HEK293 (cell line): ENCODE results near the gene GAREM1.

Experiments used
- CTCF ChIA-PET: fragments of 350-600 bp; formaldehyde crosslinking; extraction: SDS; loops from one replicate; lab custom pipeline; 2021; ENCODE audit warnings: antibody characterized with exemption; lab: Yijun Ruan, JAX
- POLR2A ChIA-PET: fragments of 300-600 bp; formaldehyde crosslinking; extraction: SDS; loops from one replicate; lab custom pipeline; 2020; ENCODE audit warnings: antibody characterized with exemption, inconsistent platforms; lab: Yijun Ruan, JAX
- H3K27ac ChIP-seq: fragments of 200-500 bp; sonication (Bioruptor generic); 2 replicates; pipeline ENCODE4 v1.5.1; 2014; ENCODE audit warnings: low read depth, low read length, control low read depth, inconsistent platforms; ENCODE audit errors: extremely low read depth
- H3K36me3 ChIP-seq, 2 experiments: fragments of 200-500 bp in 1 of 2; sonication (Bioruptor generic) in 1 of 2; 1 replicate in 1 of 2; 2 replicates in 1 of 2; pipeline ENCODE4 v1.5.1; 2014 to 2017; ENCODE audit warnings: inconsistent platforms in 2 of 2, low read length in 2 of 2; ENCODE audit not compliant: control insufficient read depth in 2 of 2, insufficient read depth in 1 of 2
- H3K4me1 ChIP-seq: fragments of 200-500 bp; sonication (Bioruptor generic); 2 replicates; pipeline ENCODE4 v1.5.1; 2014; ENCODE audit warnings: mild to moderate bottlenecking, low read length, inconsistent platforms; ENCODE audit not compliant: control insufficient read depth, insufficient read depth
- H3K4me3 ChIP-seq: 2 replicates; pipeline ENCODE4 v1.5.1; 2011; ENCODE audit warnings: low read depth, mild to moderate bottlenecking, control low read depth, low read length, moderate library complexity
- H3K9me3 ChIP-seq: fragments of 200-500 bp; sonication (Bioruptor generic); 2 replicates; pipeline ENCODE4 v1.5.1; 2014; ENCODE audit warnings: low read depth, low read length, inconsistent platforms; ENCODE audit not compliant: control insufficient read depth, insufficient read depth
- INSM2 ChIP-seq: fragments of 450-650 bp; formaldehyde crosslinking; IDR thresholded peaks from 2 replicates; pipeline ENCODE4 v1.5.1; 2016; ENCODE audit warnings: missing biosample characterization, missing genetic modification characterization
- KLF1 ChIP-seq: fragments of 450-650 bp; formaldehyde crosslinking; IDR thresholded peaks from 2 replicates; pipeline ENCODE4 v1.5.1; 2016; ENCODE audit warnings: missing biosample characterization, missing genetic modification characterization
- PRDM2 ChIP-seq: fragments of 450-650 bp; formaldehyde crosslinking; IDR thresholded peaks from 2 replicates; pipeline ENCODE4 v1.5.1; 2016; ENCODE audit warnings: missing biosample characterization, missing genetic modification characterization, borderline replicate concordance
- ZBTB20 ChIP-seq: fragments of 450-650 bp; formaldehyde crosslinking; IDR thresholded peaks from 2 replicates; pipeline ENCODE4 v1.5.1; 2016; ENCODE audit warnings: missing biosample characterization, missing genetic modification characterization
- ZNF266 ChIP-seq: fragments of 450-650 bp; formaldehyde crosslinking; IDR thresholded peaks from 2 replicates; pipeline ENCODE4 v1.5.1; 2016; ENCODE audit warnings: missing biosample characterization, missing genetic modification characterization, low read depth
- ZNF560 ChIP-seq: fragments of 450-650 bp; formaldehyde crosslinking; IDR thresholded peaks from 2 replicates; pipeline ENCODE4 v1.5.1; 2017; ENCODE audit warnings: missing biosample characterization, missing genetic modification characterization, borderline replicate concordance
- ZNF843 ChIP-seq: fragments of 450-650 bp; formaldehyde crosslinking; IDR thresholded peaks from 2 replicates; pipeline ENCODE4 v1.5.1; 2016; ENCODE audit warnings: missing biosample characterization, missing genetic modification characterization
- TF ChIP-seq, protein P1 (sequence below): fragments of 450-650 bp; formaldehyde crosslinking; IDR thresholded peaks from 2 replicates; pipeline ENCODE4 v1.5.1; 2016; ENCODE audit warnings: missing biosample characterization, missing genetic modification characterization
- TF ChIP-seq, protein P2 (sequence below): fragments of 450-650 bp; formaldehyde crosslinking; IDR thresholded peaks from 2 replicates; pipeline ENCODE4 v1.5.1; 2016; ENCODE audit warnings: missing biosample characterization, missing genetic modification characterization

The GAREM1 gene

GRCh38 chr18:32422201-32422600 is 48.5 kb downstream of the GAREM1 start:
- Histone ChIP-seq H3K4me1 (no peaks in the 10 kb centered on the region), H3K27ac (no peak overlapping the region), H3K4me3 (no peak overlapping the region), H3K9me3 (no peaks in the 10 kb centered on the region), H3K36me3 (no peaks in the 10 kb centered on the region)
- CTCF ChIA-PET: no interaction called here
- no peak for TF ChIP-seq KLF1 (tag by site-specific recombination)
- no peak for TF ChIP-seq ZNF560 (tag by site-specific recombination)
- no peak for TF ChIP-seq ZBTB20
- no peak for TF ChIP-seq INSM2 (tag by site-specific recombination)
- no peak for TF ChIP-seq ZNF843 (tag by site-specific recombination)
- no peak for TF ChIP-seq ZNF266 (tag by site-specific recombination)
- TF ChIP-seq PRDM2 (tag by site-specific recombination): no peak
- POLR2A ChIA-PET: no interaction called here

- TF ChIP-seq, protein P1, sequence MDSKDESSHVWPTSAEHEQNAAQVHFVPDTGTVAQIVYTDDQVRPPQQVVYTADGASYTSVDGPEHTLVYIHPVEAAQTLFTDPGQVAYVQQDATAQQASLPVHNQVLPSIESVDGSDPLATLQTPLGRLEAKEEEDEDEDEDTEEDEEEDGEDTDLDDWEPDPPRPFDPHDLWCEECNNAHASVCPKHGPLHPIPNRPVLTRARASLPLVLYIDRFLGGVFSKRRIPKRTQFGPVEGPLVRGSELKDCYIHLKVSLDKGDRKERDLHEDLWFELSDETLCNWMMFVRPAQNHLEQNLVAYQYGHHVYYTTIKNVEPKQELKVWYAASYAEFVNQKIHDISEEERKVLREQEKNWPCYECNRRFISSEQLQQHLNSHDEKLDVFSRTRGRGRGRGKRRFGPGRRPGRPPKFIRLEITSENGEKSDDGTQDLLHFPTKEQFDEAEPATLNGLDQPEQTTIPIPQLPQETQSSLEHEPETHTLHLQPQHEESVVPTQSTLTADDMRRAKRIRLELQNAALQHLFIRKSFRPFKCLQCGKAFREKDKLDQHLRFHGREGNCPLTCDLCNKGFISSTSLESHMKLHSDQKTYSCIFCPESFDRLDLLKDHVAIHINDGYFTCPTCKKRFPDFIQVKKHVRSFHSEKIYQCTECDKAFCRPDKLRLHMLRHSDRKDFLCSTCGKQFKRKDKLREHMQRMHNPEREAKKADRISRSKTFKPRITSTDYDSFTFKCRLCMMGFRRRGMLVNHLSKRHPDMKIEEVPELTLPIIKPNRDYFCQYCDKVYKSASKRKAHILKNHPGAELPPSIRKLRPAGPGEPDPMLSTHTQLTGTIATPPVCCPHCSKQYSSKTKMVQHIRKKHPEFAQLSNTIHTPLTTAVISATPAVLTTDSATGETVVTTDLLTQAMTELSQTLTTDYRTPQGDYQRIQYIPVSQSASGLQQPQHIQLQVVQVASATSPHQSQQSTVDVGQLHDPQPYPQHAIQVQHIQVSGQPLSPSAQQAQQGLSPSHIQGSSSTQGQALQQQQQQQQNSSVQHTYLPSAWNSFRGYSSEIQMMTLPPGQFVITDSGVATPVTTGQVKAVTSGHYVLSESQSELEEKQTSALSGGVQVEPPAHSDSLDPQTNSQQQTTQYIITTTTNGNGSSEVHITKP: peak; percentile 54
- TF ChIP-seq, protein P2, sequence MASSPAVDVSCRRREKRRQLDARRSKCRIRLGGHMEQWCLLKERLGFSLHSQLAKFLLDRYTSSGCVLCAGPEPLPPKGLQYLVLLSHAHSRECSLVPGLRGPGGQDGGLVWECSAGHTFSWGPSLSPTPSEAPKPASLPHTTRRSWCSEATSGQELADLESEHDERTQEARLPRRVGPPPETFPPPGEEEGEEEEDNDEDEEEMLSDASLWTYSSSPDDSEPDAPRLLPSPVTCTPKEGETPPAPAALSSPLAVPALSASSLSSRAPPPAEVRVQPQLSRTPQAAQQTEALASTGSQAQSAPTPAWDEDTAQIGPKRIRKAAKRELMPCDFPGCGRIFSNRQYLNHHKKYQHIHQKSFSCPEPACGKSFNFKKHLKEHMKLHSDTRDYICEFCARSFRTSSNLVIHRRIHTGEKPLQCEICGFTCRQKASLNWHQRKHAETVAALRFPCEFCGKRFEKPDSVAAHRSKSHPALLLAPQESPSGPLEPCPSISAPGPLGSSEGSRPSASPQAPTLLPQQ: no peak
- H3K9me3 ChIP-seq: no peaks in the 10 kb centered on the region
These were observed 50.5 kb downstream of the GAREM1 start for GRCh38 chr18:32420084-32420750.

More at GRCh38 chr18:32420084-32420750, 50.5 kb downstream of the GAREM1 start:
- CTCF ChIA-PET: interaction anchor here (0.6 kb wide), 1 partner anchor 1702 kb away, joined by 5 read pairs; no protein-coding TSS in a partner anchor
- Histone ChIP-seq H3K4me3 (no peak overlapping the region), H3K36me3 (no peaks in the 10 kb centered on the region), H3K4me1 (no peaks in the 10 kb centered on the region), H3K27ac (no peak overlapping the region)
- POLR2A ChIA-PET: no interaction called here
